HCT116 (cell line): ENCODE results near the gene NCF2. TPM values are rescaled to one million over a fixed set of nuclear protein-coding genes. Genes with fewer than 3 reads are reported as not detected.

Source experiments
- ATAC-seq: fragments of 200-7000 bp; cut with Tn5 transposase; 2 replicates; pipeline ENCODE4 v1.9.1; 2020; ENCODE audit warnings: mild to moderate bottlenecking, moderate library complexity
- BruUV-seq: library from RNA; stranded (reverse); fragments of 400-500 nt; replicated peaks from 2 replicates; lab custom pipeline; 2021; lab: Mats Ljungman, UMichigan
- CTCF ChIA-PET: fragments of 300-600 bp; sonication (Branson Sonifier 250); formaldehyde crosslinking; loops from one replicate; lab custom pipeline; 2021; ENCODE audit warnings: antibody characterized with exemption; lab: Charles Lee
- POLR2A ChIA-PET: fragments of 300-600, 350-600 bp; sonication (Branson Sonifier 250); formaldehyde crosslinking; loops from one replicate; lab custom pipeline; 2021; ENCODE audit warnings: antibody characterized with exemption; lab: Charles Lee
- RAD21 ChIA-PET, 2 experiments: fragments of 300-600 bp; sonication (Branson Sonifier 250); formaldehyde crosslinking; loops; one replicate each; lab custom pipeline; 2023; ENCODE audit warnings: low total read pairs in 2 of 2; ENCODE audit not compliant: uncharacterized antibody in 2 of 2, unreplicated experiment in 2 of 2, low non-redundant PET in 1 of 2; lab: Charles Lee
- DNase-seq: peaks from one replicate; pipeline ENCODE4 v3.0.0-alpha.2; 2010; ENCODE audit warnings: low read depth, low spot score
- H2AFZ ChIP-seq: fragments of 200-600 bp; shearing (Covaris generic), sonication (generic); 2 replicates; pipeline ENCODE4 v1.6.1; 2017; ENCODE audit warnings: low read depth, mixed run types, mixed read lengths, antibody characterized with exemption, low read length; ENCODE audit not compliant: poor library complexity, severe bottlenecking
- H3K27ac ChIP-seq: 2 replicates; pipeline ENCODE4 v1.5.1; 2012; ENCODE audit warnings: low read depth, low read length
- H3K27me3 ChIP-seq: fragments of 200-600 bp; sonication (generic); 2 replicates; pipeline ENCODE4 v1.6.1; 2016; ENCODE audit warnings: mixed run types, low read length, mixed read lengths; ENCODE audit not compliant: insufficient read depth
- H3K36me3 ChIP-seq, 2 experiments: fragments of 200-500 bp in 1 of 2; fragments of 200-600 bp in 1 of 2; sonication (Bioruptor generic) in 1 of 2; sonication (generic) in 1 of 2; 2 replicates each; pipeline versions ENCODE4 v1.5.1 to v1.6.1; 2014 to 2016; ENCODE audit warnings: low read length in 2 of 2, inconsistent platforms in 1 of 2, mixed read lengths in 1 of 2, mixed run types in 1 of 2; ENCODE audit not compliant: insufficient read depth in 2 of 2, control insufficient read depth in 1 of 2
- H3K4me1 ChIP-seq, 2 experiments: fragments of 200-600 bp in 1 of 2; sonication (generic) in 1 of 2; 2 replicates each; pipeline versions ENCODE4 v1.5.1 to v1.6.1; 2012 to 2017; ENCODE audit warnings: low read length in 2 of 2, inconsistent platforms in 1 of 2, mild to moderate bottlenecking in 1 of 2, mixed read lengths in 1 of 2, mixed run types in 1 of 2, moderate library complexity in 1 of 2; ENCODE audit not compliant: insufficient read depth in 2 of 2, control insufficient read depth in 1 of 2
- H3K4me2 ChIP-seq: fragments of 200-600 bp; sonication (generic); 2 replicates; pipeline ENCODE4 v1.6.1; 2017; ENCODE audit warnings: mixed run types, low read length, mixed read lengths
- H3K4me3 ChIP-seq, 2 experiments: fragments of 200-600 bp in 1 of 2; sonication (generic) in 1 of 2; replicated peaks in 1 of 2; 2 replicates each; pipeline ENCODE4 v1.5.1; 2011 to 2016; ENCODE audit warnings: low read length in 2 of 2, control low read depth in 1 of 2, low read depth in 1 of 2, mild to moderate bottlenecking in 1 of 2, mixed read lengths in 1 of 2, mixed run types in 1 of 2
- H3K79me2 ChIP-seq: fragments of 200-600 bp; sonication (generic); 2 replicates; pipeline ENCODE4 v1.6.1; 2017; ENCODE audit warnings: mild to moderate bottlenecking, mixed run types, low read length, moderate library complexity, mixed read lengths; ENCODE audit not compliant: insufficient read depth
- H3K9ac ChIP-seq: fragments of 200-600 bp; sonication (generic); 2 replicates; pipeline ENCODE4 v1.6.1; 2016; ENCODE audit warnings: low read length, mixed read lengths
- H3K9me2 ChIP-seq: fragments of 200-600 bp; sonication (generic), shearing (Covaris generic); 2 replicates; pipeline ENCODE4 v1.6.1; 2017; ENCODE audit warnings: mixed run types, mild to moderate bottlenecking, moderate library complexity; ENCODE audit not compliant: insufficient read depth
- H3K9me3 ChIP-seq, 2 experiments: fragments of 200-500 bp in 1 of 2; fragments of 200-600 bp in 1 of 2; sonication (Bioruptor generic) in 1 of 2; sonication (generic) in 1 of 2; 2 replicates each; pipeline ENCODE4 v1.6.1; 2014 to 2017; ENCODE audit warnings: low read length in 2 of 2, mixed read lengths in 2 of 2, inconsistent platforms in 1 of 2, low read depth in 1 of 2, mild to moderate bottlenecking in 1 of 2, mixed run types in 1 of 2, moderate library complexity in 1 of 2; ENCODE audit not compliant: control insufficient read depth in 1 of 2, insufficient read depth in 1 of 2
- H4K20me1 ChIP-seq: fragments of 200-600 bp; sonication (generic), shearing (Covaris generic); 2 replicates; pipeline ENCODE4 v1.6.1; 2017; ENCODE audit warnings: mixed run types, mild to moderate bottlenecking, moderate library complexity; ENCODE audit not compliant: insufficient read depth
- EGR1 ChIP-seq: IDR thresholded peaks from 2 replicates; pipeline ENCODE4 v1.6.1; 2012; ENCODE audit warnings: low read depth
- EZH2 ChIP-seq: fragments of 200-600 bp; sonication (generic); IDR thresholded peaks from 2 replicates; pipeline ENCODE4 v1.6.1; 2017; ENCODE audit warnings: antibody characterized with exemption, mixed run types
- EZH2phosphoT487 ChIP-seq: fragments of 200-600 bp; IDR thresholded peaks from 2 replicates; pipeline ENCODE4 v1.6.1; 2018; ENCODE audit warnings: antibody characterized with exemption, borderline replicate concordance
- FOSL1 ChIP-seq: IDR thresholded peaks from 2 replicates; pipeline ENCODE4 v1.6.1; 2012; ENCODE audit warnings: low read depth
- JUND ChIP-seq: IDR thresholded peaks from 2 replicates; pipeline ENCODE4 v1.6.1; 2012
- POLR2AphosphoS5 ChIP-seq: IDR thresholded peaks from 2 replicates; pipeline ENCODE4 v1.6.1; 2011; ENCODE audit warnings: mild to moderate bottlenecking, low read depth, low read length, moderate library complexity
- RAD21 ChIP-seq: IDR thresholded peaks from 2 replicates; pipeline ENCODE4 v1.6.1; 2012; ENCODE audit warnings: low read depth, mild to moderate bottlenecking
- SP1 ChIP-seq: IDR thresholded peaks from 2 replicates; pipeline ENCODE4 v1.6.1; 2012; ENCODE audit warnings: low read depth
- ZNF274 ChIP-seq: fragments of 200-500 bp; sonication (Bioruptor generic); IDR thresholded peaks from 2 replicates; pipeline ENCODE4 v1.6.1; 2014; ENCODE audit warnings: mild to moderate bottlenecking, low read depth, low read length, inconsistent platforms
- intact Hi-C: fragments of 100-400 bp; cut with micrococcal nuclease; formaldehyde crosslinking; loops from 2 replicates; pipeline ENCODE4 v1.10.0; 2022
- total RNA-seq: library from RNA; stranded (reverse); gene quantifications from one replicate; pipeline ENCODE4 v1.2.1, GENCODE V29; 2021; ENCODE audit not compliant: unreplicated experiment
- TF ChIP-seq, protein P1 (sequence below): IDR thresholded peaks from 2 replicates; pipeline ENCODE4 v1.6.1; 2011; ENCODE audit warnings: mild to moderate bottlenecking, low read length, moderate library complexity; ENCODE audit not compliant: insufficient replicate concordance; ENCODE audit errors: extremely low read depth
- TF ChIP-seq, protein P2 (sequence below): IDR thresholded peaks from 2 replicates; pipeline ENCODE4 v1.6.1; 2012

NCF2 gene
- total RNA-seq, 1 experiment from 2014 or later: 0.25 TPM

- no peak overlapping the region for H3K4me2 ChIP-seq
- BruUV-seq: no TSS peak
- H3K9ac ChIP-seq: no peak overlapping the region
- no peaks in the 10 kb centered on the region for H3K27me3 ChIP-seq
- DNase-seq (no peak), ATAC-seq (no peak)
- TF ChIP-seq FOSL1 (no peak), ZNF274 (no peak), POLR2AphosphoS5 (no peak), RAD21 (no peak)
- TF ChIP-seq, protein P1, sequence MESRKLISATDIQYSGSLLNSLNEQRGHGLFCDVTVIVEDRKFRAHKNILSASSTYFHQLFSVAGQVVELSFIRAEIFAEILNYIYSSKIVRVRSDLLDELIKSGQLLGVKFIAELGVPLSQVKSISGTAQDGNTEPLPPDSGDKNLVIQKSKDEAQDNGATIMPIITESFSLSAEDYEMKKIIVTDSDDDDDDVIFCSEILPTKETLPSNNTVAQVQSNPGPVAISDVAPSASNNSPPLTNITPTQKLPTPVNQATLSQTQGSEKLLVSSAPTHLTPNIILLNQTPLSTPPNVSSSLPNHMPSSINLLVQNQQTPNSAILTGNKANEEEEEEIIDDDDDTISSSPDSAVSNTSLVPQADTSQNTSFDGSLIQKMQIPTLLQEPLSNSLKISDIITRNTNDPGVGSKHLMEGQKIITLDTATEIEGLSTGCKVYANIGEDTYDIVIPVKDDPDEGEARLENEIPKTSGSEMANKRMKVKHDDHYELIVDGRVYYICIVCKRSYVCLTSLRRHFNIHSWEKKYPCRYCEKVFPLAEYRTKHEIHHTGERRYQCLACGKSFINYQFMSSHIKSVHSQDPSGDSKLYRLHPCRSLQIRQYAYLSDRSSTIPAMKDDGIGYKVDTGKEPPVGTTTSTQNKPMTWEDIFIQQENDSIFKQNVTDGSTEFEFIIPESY: no peak
- TF ChIP-seq, protein P2, sequence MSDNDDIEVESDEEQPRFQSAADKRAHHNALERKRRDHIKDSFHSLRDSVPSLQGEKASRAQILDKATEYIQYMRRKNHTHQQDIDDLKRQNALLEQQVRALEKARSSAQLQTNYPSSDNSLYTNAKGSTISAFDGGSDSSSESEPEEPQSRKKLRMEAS: no peak
- ChIA-PET RAD21 (no interaction called here), CTCF (no interaction called here), POLR2A (no interaction called here)
- no peaks in the 10 kb centered on the region for H3K36me3 ChIP-seq
- intact Hi-C loops: no loop called here
- peaks cover 0 to 7% of the 10 kb centered on the region in 2 experiments; a peak in 1 of 4 replicates for H3K4me1 ChIP-seq
- no peaks in the 10 kb centered on the region for H3K9me2 ChIP-seq
- no peaks in the 10 kb centered on the region for H3K79me2 ChIP-seq
- H2AFZ ChIP-seq: no peak overlapping the region
- H4K20me1 ChIP-seq: no peaks in the 10 kb centered on the region
- no peak overlapping the region for H3K27ac ChIP-seq
- no peaks in the 10 kb centered on the region for H3K9me3 ChIP-seq
- H3K4me3 ChIP-seq: no peak overlapping the region
Observed at GRCh38 chr1:183607322-183607980, 17.2 kb upstream of the NCF2 start.

DNA sequence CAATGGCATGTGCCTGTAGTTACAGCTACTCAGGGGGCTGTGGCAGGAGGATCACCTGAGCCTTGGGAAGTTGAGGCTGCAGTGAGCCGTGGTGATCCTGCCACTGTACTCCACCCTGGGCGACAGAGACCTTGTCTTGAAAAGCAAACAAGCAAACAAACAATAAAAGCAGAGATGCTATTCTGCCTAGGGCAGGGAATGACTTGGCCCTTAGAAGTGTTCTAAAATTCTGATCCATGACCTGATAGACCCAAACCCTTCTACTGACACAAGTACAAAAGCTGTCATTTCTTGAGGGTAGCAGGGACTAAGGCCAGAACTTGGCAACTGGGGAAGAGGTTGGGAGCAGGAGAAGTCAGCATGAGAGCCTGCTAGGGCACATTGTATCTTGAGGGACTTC lies 15.6 kb upstream of the NCF2 start:
- Histone ChIP-seq H3K36me3 (no peaks in the 10 kb centered on the region), H3K79me2 (no peaks in the 10 kb centered on the region), H3K9ac (no peak overlapping the region), H3K27me3 (no peaks in the 10 kb centered on the region), H3K9me3 (no peaks in the 10 kb centered on the region), H3K27ac (no peak overlapping the region), H3K4me3 (no peak overlapping the region), H2AFZ (no peak overlapping the region), H3K4me2 (no peak overlapping the region), H3K9me2 (no peaks in the 10 kb centered on the region), H4K20me1 (no peaks in the 10 kb centered on the region), H3K4me1 (peaks cover 0 to 7% of the 10 kb centered on the region in 2 experiments; a peak in 1 of 4 replicates)
- CTCF ChIA-PET: no interaction called here
- intact Hi-C loops: no loop called here
- POLR2A ChIA-PET: no interaction called here
- TF ChIP-seq EZH2phosphoT487 (no peak), EZH2 (no peak), SP1 (no peak), EGR1 (no peak), JUND (no peak), ZNF274 (no peak)
- TF ChIP-seq, protein P2: no peak
- no peak for ATAC-seq
- RAD21 ChIA-PET: no interaction called here
- no TSS peak for BruUV-seq
- no peak for DNase-seq
